Stimulated activated CD8-positive, alpha-beta memory T cell treated with anti-CD3 and anti-CD28 coated beads, Interleukin-7, amount 100 ng/mL, for 24 hours (primary cell): ENCODE results near the gene EDEM1.
"Not testable (repeated sequence)": the region's sequence is repeated elsewhere in the genome, so short reads cannot be mapped to it uniquely, and the experiment has no call there.

Experiments used
- DNase-seq: peaks from one replicate; pipeline ENCODE4 v3.0.0-alpha.2; 2020; ENCODE audit warnings: low read depth

Gene EDEM1

GRCh38 chr3:5187156-5187919 is at the start of gene EDEM1:
Gene EDEM1, plus strand, starts transcription at chr3:5187707. Its CDS starts 99 bp downstream, at chr3:5187806.
- peak; percentile 93 for DNase-seq

- DNase-seq: no peak
Observed at GRCh38 chr3:5138214-5138981, 49.1 kb upstream of the EDEM1 start.

GRCh38 chr3:5140230-5140621 is 47.3 kb upstream of the EDEM1 start:
- DNase-seq: no peak

- DNase-seq: no peak
Observed at GRCh38 chr3:5140839-5141238, 46.7 kb upstream of the EDEM1 start.

GRCh38 chr3:5141760-5142159 is 45.7 kb upstream of the EDEM1 start:
- no peak for DNase-seq

GRCh38 chr3:5143464-5143863 is 44.0 kb upstream of the EDEM1 start:
- DNase-seq: no peak

GRCh38 chr3:5144316-5144994 is 43.1 kb upstream of the EDEM1 start:
- no peak for DNase-seq

- no peak for DNase-seq
Observed at GRCh38 chr3:5145120-5145519, 42.4 kb upstream of the EDEM1 start.

GRCh38 chr3:5147152-5147551 is 40.4 kb upstream of the EDEM1 start:
- not testable (repeated sequence) for DNase-seq

GRCh38 chr3:5149306-5149880 is 38.1 kb upstream of the EDEM1 start:
- DNase-seq: no peak

- DNase-seq: no peak
Observed at GRCh38 chr3:5151586-5151985, 35.9 kb upstream of the EDEM1 start.

GRCh38 chr3:5153074-5153473 is 34.4 kb upstream of the EDEM1 start:
- no peak for DNase-seq

GRCh38 chr3:5155241-5155640 is 32.3 kb upstream of the EDEM1 start:
- no peak for DNase-seq

- no peak for DNase-seq
Observed at GRCh38 chr3:5160321-5160720, 27.2 kb upstream of the EDEM1 start.

GRCh38 chr3:5160940-5161858 is 26.3 kb upstream of the EDEM1 start:
- no peak for DNase-seq

- DNase-seq: no peak
Observed at GRCh38 chr3:5162102-5162501, 25.4 kb upstream of the EDEM1 start.

- DNase-seq: no peak
Observed at GRCh38 chr3:5165698-5166097, 21.8 kb upstream of the EDEM1 start.

- DNase-seq: no peak
Observed at GRCh38 chr3:5166846-5167245, 20.7 kb upstream of the EDEM1 start.

- DNase-seq: no peak
Observed at GRCh38 chr3:5168110-5168509, 19.4 kb upstream of the EDEM1 start.

GRCh38 chr3:5169807-5170206 is 17.7 kb upstream of the EDEM1 start:
- no peak for DNase-seq

GRCh38 chr3:5170975-5171374 is 16.5 kb upstream of the EDEM1 start:
- no peak for DNase-seq
